ENCODE data around the gene SFXN1.

DNA sequence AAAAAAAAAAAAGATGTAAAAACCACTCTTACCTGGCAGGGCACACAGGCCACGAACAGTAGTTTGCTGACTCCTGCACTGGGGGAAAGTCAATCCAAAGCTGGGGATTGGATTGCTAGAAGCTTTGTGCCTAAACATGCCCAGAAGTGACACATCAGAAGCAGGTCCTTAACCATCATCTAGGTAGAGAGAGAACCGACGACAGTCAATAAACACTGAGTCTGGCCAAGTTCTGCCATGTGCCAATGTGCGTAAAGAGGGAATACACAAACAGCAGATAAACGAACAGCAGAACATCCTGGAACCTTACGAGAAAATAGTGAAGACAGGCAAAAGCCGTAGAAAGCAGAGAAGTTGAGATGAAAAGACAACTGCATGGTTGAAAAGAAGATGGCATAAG lies 14.9 kb downstream of the SFXN1 start:
- TF ChIP-seq POLR2AphosphoS5 (IDR thresholded peaks at IDR 0.05; ENCODE audit: borderline replicate concordance, low read depth, low read length) = no peak
- TF ChIP-seq EZH2 (IDR thresholded peaks at IDR 0.05) = no peak
- TF ChIP-seq FOXP2 (optimal IDR thresholded peaks at IDR 0.05; ENCODE audit: control extremely low read depth, extremely low read length, insufficient read depth) = no peak
